Measurements from ENCODE around the gene ZNF606.

ZNF606 gene

DNA sequence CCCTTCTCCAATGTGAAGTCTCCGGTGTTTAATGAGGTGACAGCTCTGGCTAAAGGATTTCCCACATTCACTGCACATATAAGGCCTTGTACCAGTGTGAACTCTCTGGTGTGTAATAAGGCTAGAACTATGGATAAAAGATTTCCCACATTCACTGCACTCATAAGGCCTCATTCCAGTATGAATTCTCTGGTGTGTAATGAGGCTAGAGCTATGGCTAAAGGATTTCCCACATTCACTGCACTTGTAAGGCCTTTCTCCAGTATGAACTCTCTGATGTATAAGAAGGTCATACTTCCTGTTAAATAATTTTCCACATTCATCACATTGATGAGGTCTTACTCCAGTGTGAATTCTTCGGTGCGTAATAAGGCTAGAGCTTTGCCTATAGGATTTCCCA is 61.0 kb downstream of the ZNF606 start:
- peaks cover 1% of the 10 kb centered on the region; the same call in 1 of the 2 replicates for H3K4me1 ChIP-seq (ENCODE audit: control insufficient read depth, low read length)
- H3K4me3 ChIP-seq (ENCODE audit: low read length): no peak overlapping the region
- no peaks in the 10 kb centered on the region for H4K20me1 ChIP-seq (ENCODE audit: control insufficient read depth, insufficient read depth, low read depth, low read length)
- no peak overlapping the region for H3K4me2 ChIP-seq (ENCODE audit: low read length)
- no peaks in the 10 kb centered on the region for H3K9me2 ChIP-seq (replicated peaks; ENCODE audit: control insufficient read depth, low read length)
- no peaks in the 10 kb centered on the region; the same call in 1 of the 2 replicates for H3K79me2 ChIP-seq (ENCODE audit: control insufficient read depth, low read length)
- H3K27me3 ChIP-seq (ENCODE audit: control insufficient read depth, low read length): no peaks in the 10 kb centered on the region
- H3K9me3 ChIP-seq (ENCODE audit: control insufficient read depth, insufficient read depth, low read length): peaks cover 43% of the 10 kb centered on the region; the same call in 1 of the 2 replicates
- no peak for TF ChIP-seq EZH2phosphoT487 (IDR thresholded peaks at IDR 0.05; ENCODE audit: borderline replicate concordance, low read length)
- TF ChIP-seq, protein P1, sequence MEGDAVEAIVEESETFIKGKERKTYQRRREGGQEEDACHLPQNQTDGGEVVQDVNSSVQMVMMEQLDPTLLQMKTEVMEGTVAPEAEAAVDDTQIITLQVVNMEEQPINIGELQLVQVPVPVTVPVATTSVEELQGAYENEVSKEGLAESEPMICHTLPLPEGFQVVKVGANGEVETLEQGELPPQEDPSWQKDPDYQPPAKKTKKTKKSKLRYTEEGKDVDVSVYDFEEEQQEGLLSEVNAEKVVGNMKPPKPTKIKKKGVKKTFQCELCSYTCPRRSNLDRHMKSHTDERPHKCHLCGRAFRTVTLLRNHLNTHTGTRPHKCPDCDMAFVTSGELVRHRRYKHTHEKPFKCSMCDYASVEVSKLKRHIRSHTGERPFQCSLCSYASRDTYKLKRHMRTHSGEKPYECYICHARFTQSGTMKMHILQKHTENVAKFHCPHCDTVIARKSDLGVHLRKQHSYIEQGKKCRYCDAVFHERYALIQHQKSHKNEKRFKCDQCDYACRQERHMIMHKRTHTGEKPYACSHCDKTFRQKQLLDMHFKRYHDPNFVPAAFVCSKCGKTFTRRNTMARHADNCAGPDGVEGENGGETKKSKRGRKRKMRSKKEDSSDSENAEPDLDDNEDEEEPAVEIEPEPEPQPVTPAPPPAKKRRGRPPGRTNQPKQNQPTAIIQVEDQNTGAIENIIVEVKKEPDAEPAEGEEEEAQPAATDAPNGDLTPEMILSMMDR (IDR thresholded peaks at IDR 0.05; ENCODE audit: low read depth, low read length, poor library complexity, severe bottlenecking): no peak
- peaks cover 10% of the 10 kb centered on the region for H3K36me3 ChIP-seq (ENCODE audit: control insufficient read depth, low read length)
- H3F3A ChIP-seq (ENCODE audit: control insufficient read depth, insufficient read depth): no peaks in the 10 kb centered on the region
- no peak overlapping the region for H3K27ac ChIP-seq (ENCODE audit: low read depth, low read length)

DNA sequence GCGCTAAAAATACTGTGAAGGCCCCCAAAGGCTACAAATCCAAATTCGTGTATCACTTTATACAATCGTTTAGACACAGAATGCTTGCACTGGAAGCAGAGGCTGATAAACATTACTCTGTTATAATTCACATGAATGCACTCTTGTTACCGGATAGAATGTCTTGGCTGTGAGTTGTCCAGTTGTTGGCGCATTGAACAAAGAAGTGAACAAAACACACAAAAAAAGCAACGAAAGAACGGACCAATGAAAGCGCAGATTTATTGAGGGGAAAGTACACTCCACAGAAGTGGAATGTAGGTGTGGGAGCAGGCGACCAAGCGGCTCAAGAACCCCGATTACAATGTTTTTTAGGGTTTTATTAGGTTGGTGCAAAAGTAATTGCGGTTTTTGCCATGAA is 66.9 kb downstream of the ZNF606 start:
- H3K36me3 ChIP-seq (ENCODE audit: control insufficient read depth, low read length): no peaks in the 10 kb centered on the region
- no peak overlapping the region for H3K4me3 ChIP-seq (ENCODE audit: low read length)
- no peak overlapping the region for H3K4me2 ChIP-seq (ENCODE audit: low read length)
- H3F3A ChIP-seq (ENCODE audit: control insufficient read depth, insufficient read depth): no peaks in the 10 kb centered on the region
- H3K27me3 ChIP-seq (ENCODE audit: control insufficient read depth, low read length): no peaks in the 10 kb centered on the region
- no peaks in the 10 kb centered on the region for H4K20me1 ChIP-seq (ENCODE audit: control insufficient read depth, insufficient read depth, low read depth, low read length)
- no peaks in the 10 kb centered on the region for H3K79me2 ChIP-seq (ENCODE audit: control insufficient read depth, low read length)
- H3K9me3 ChIP-seq (ENCODE audit: control insufficient read depth, insufficient read depth, low read length): peaks cover 37% of the 10 kb centered on the region
- H3K9me2 ChIP-seq (replicated peaks; ENCODE audit: control insufficient read depth, low read length): no peaks in the 10 kb centered on the region
- H3K4me1 ChIP-seq (ENCODE audit: control insufficient read depth, low read length): no peaks in the 10 kb centered on the region
- no peak overlapping the region for H3K27ac ChIP-seq (ENCODE audit: low read depth, low read length)
- no peak for TF ChIP-seq EZH2phosphoT487 (IDR thresholded peaks at IDR 0.05; ENCODE audit: borderline replicate concordance, low read length)
- TF ChIP-seq, protein P1 (IDR thresholded peaks at IDR 0.05; ENCODE audit: low read depth, low read length, poor library complexity, severe bottlenecking): no peak

DNA sequence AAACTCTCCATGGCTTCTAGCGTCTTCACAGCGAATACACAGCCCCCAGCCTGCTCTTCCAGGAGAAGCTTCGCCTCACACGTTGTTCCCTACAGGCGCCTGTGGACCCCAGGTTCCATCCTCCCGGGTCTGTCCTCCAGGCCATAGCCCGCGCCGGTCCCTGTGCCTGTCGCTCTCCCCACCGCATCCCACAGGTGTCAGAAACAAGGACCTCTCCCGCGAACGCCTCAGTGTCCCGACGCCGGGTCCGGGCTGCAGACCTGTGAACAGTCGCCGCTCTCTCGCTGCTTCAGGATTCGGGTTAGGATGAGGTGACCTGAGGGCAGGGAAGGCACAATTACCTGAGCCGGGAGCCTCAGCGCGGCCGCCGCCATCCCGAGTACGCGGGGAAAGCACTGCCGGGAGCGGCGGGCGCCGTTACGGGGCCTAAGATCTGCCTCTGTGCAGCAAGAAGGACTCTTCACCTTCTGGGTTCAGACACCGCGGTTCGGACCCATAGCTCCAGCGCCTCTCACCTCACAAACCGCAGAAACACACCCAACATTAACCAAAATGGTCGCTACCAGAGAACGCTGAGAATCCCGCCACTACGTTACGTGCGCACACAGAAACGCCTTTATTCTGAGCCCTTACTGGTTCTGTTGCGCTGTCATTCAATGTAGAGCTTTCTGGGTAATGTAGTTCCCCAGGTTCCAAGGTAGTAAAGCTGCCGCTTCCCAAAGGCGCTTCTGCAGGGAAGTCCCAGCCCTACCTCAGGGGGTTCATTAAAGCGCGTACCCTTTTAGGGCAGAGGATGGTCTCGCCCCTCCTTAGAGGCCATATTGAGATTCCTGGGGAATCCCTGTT is 67.6 kb downstream of the ZNF606 start, which contains the start of gene ZNF418:
TSS of gene ZNF418 (minus strand) at position 583 of the 846 bp plus-strand sequence. CDS start 1,580 bp downstream, outside the sequence.
- TF ChIP-seq, protein P1 (IDR thresholded peaks at IDR 0.05; ENCODE audit: low read depth, low read length, poor library complexity, severe bottlenecking): no peak
- no peak for TF ChIP-seq EZH2phosphoT487 (IDR thresholded peaks at IDR 0.05; ENCODE audit: borderline replicate concordance, low read length)
- H3K79me2 ChIP-seq (ENCODE audit: control insufficient read depth, low read length): no peaks in the 10 kb centered on the region
- no peak within 1 kb of the TSS for H3K4me2 ChIP-seq (ENCODE audit: low read length)
- H3K4me3 ChIP-seq (ENCODE audit: low read length): peak within 1 kb of the TSS; percentile 27; the same call in 1 of the 2 replicates
- no peaks in the 10 kb centered on the region for H3K4me1 ChIP-seq (ENCODE audit: control insufficient read depth, low read length)
- H3K9me3 ChIP-seq (ENCODE audit: control insufficient read depth, insufficient read depth, low read length): peaks cover 40% of the 10 kb centered on the region
- no peaks in the 10 kb centered on the region for H3K27me3 ChIP-seq (ENCODE audit: control insufficient read depth, low read length)
- no peak within 1 kb of the TSS for H3K27ac ChIP-seq (ENCODE audit: low read depth, low read length)
- H4K20me1 ChIP-seq (ENCODE audit: control insufficient read depth, insufficient read depth, low read depth, low read length): no peaks in the 10 kb centered on the region
- H3K9me2 ChIP-seq (replicated peaks; ENCODE audit: control insufficient read depth, low read length): no peaks in the 10 kb centered on the region
- H3F3A ChIP-seq (ENCODE audit: control insufficient read depth, insufficient read depth): no peaks in the 10 kb centered on the region
- H3K36me3 ChIP-seq (ENCODE audit: control insufficient read depth, low read length): no peaks in the 10 kb centered on the region
